K562 (cell line): ENCODE data around the gene PGM5. TPM values are rescaled to one million over a fixed set of nuclear protein-coding genes. Genes with fewer than 3 reads are reported as not detected.

ENCODE experiments used
- ATAC-seq: fragments of 200-7000 bp; cut with Tn5 transposase; 3 replicates; pipeline ENCODE4 v1.9.1; 2020; ENCODE audit warnings: moderate library complexity
- BruUV-seq: library from RNA; stranded (reverse); fragments of 400-500 nt; replicated peaks from 2 replicates; lab custom pipeline; 2021; lab: Mats Ljungman, UMichigan
- CTCF ChIA-PET: fragments of 300-600 bp; formaldehyde crosslinking; extraction: SDS; loops from one replicate; lab custom pipeline; 2021; ENCODE audit warnings: low intra/inter-chr PET ratio; lab: Yijun Ruan, JAX
- POLR2A ChIA-PET: fragments of 300-600, 350-650 bp; sonication (Branson Sonifier 250); formaldehyde crosslinking; extraction: SDS; loops from one replicate; lab custom pipeline; 2021; ENCODE audit warnings: antibody characterized with exemption, inconsistent platforms; lab: Yijun Ruan, JAX
- DNase-seq, 4 experiments: peaks; one replicate each; pipeline versions ENCODE4 v3.0.0 to v3.0.0-alpha.2; 2011 to 2018; ENCODE audit warnings: low spot score in 3 of 4, mixed read lengths in 3 of 4; ENCODE audit errors: extremely low read depth in 1 of 4
- FAIRE-seq: peaks from 2 replicates; lab custom pipeline; 2011; peaks lifted over from hg19 to GRCh38; lab: Jason Lieb, UNC
- H2AFZ ChIP-seq: 2 replicates; pipeline ENCODE4 v1.6.0; 2011; ENCODE audit warnings: low read depth, low read length, control low read depth, inconsistent platforms
- H3K27ac ChIP-seq: fragments of 200-600 bp; 3 replicates; pipeline ENCODE4 v1.8.0; 2011; ENCODE audit warnings: low read depth, mild to moderate bottlenecking, control low read depth, inconsistent platforms, low read length, moderate library complexity, mixed read lengths; ENCODE audit errors: extremely low read depth
- H3K27me3 ChIP-seq, 2 experiments: fragments of 300-600 bp in 1 of 2; 2 replicates in 1 of 2; 3 replicates in 1 of 2; pipeline versions ENCODE4 v1.6.0 to v1.8.0; 2011; ENCODE audit warnings: inconsistent platforms in 2 of 2, low read length in 2 of 2, mild to moderate bottlenecking in 1 of 2, mixed read lengths in 1 of 2, moderate library complexity in 1 of 2; ENCODE audit not compliant: control insufficient read depth in 2 of 2, insufficient read depth in 2 of 2
- H3K36me3 ChIP-seq: fragments of 300-600 bp; 3 replicates; pipeline ENCODE4 v1.8.0; 2011; ENCODE audit warnings: mild to moderate bottlenecking, low read length, inconsistent platforms; ENCODE audit not compliant: control insufficient read depth, insufficient read depth
- H3K4me1 ChIP-seq, 2 experiments: fragments of 200-600 bp in 1 of 2; replicated peaks in 1 of 2; 2 replicates in 1 of 2; 3 replicates in 1 of 2; pipeline versions ENCODE4 v1.5.1 to v1.8.0; 2011; ENCODE audit warnings: inconsistent platforms in 2 of 2, low read length in 2 of 2, mild to moderate bottlenecking in 1 of 2, mixed read lengths in 1 of 2, moderate library complexity in 1 of 2; ENCODE audit not compliant: control insufficient read depth in 2 of 2, insufficient read depth in 2 of 2
- H3K4me2 ChIP-seq: 2 replicates; pipeline ENCODE4 v1.6.1; 2011; ENCODE audit warnings: low read length, control low read depth, inconsistent platforms, mixed read lengths; ENCODE audit not compliant: insufficient read depth
- H3K4me3 ChIP-seq: fragments of 200-600 bp; sonication (generic), shearing (Covaris generic); 2 replicates; pipeline ENCODE4 v1.5.1; 2016; ENCODE audit warnings: control low read depth, inconsistent platforms
- H3K79me2 ChIP-seq: fragments of 200-600 bp; 3 replicates; pipeline ENCODE4 v1.8.0; 2011; ENCODE audit warnings: low read length, inconsistent platforms; ENCODE audit not compliant: control insufficient read depth, insufficient read depth
- H3K9ac ChIP-seq, 2 experiments: 2 replicates each; pipeline versions ENCODE4 v1.6.0 to v1.6.1; 2011; ENCODE audit warnings: low read depth in 2 of 2, low read length in 2 of 2, control low read depth in 1 of 2, inconsistent platforms in 1 of 2, mild to moderate bottlenecking in 1 of 2, mixed read lengths in 1 of 2; ENCODE audit not compliant: insufficient read depth in 1 of 2
- H3K9me1 ChIP-seq: one replicate; pipeline ENCODE4 v1.6.0; 2011; ENCODE audit warnings: inconsistent platforms, mild to moderate bottlenecking, low read length, moderate library complexity; ENCODE audit not compliant: control insufficient read depth, insufficient read depth
- H3K9me3 ChIP-seq: replicated peaks from 2 replicates; pipeline ENCODE4 v1.5.1; 2011; ENCODE audit warnings: low read depth, low read length, inconsistent platforms; ENCODE audit not compliant: control insufficient read depth, insufficient read depth
- H4K20me1 ChIP-seq: replicated peaks from 2 replicates; pipeline ENCODE4 v1.6.1; 2011; ENCODE audit warnings: low read length, inconsistent platforms, mixed read lengths; ENCODE audit not compliant: control insufficient read depth, insufficient read depth
- CCNT2 ChIP-seq: IDR thresholded peaks from 2 replicates; pipeline ENCODE4 v1.6.1; 2011; ENCODE audit warnings: borderline replicate concordance, low read depth, mild to moderate bottlenecking, moderate library complexity, mixed read lengths, low read length; ENCODE audit not compliant: insufficient read length; ENCODE audit errors: extremely low read depth
- CREM ChIP-seq: IDR thresholded peaks from 2 replicates; pipeline ENCODE4 v1.6.1; 2014; ENCODE audit warnings: antibody characterized with exemption, low read depth
- GTF2E2 ChIP-seq: fragments of 200-800 bp; sonication (Bioruptor generic); IDR thresholded peaks from 2 replicates; pipeline ENCODE4 v1.6.1; 2016; ENCODE audit warnings: missing genetic modification characterization, missing compliant biosample characterization
- KLF1 ChIP-seq: fragments of 450-650 bp; IDR thresholded peaks from 2 replicates; pipeline ENCODE4 v1.6.1; 2016; ENCODE audit warnings: missing genetic modification characterization, missing compliant biosample characterization
- MAFF ChIP-seq: IDR thresholded peaks from 2 replicates; pipeline ENCODE4 v1.6.1; 2012; ENCODE audit warnings: low read length, improper control_type of control experiment
- MAFG ChIP-seq: fragments of 450-650 bp; conservative IDR thresholded peaks from 2 replicates; pipeline ENCODE4 v1.6.1; 2016; ENCODE audit warnings: missing genetic modification characterization, missing compliant biosample characterization
- MED1 ChIP-seq: sonication (generic); formaldehyde crosslinking; IDR thresholded peaks from 2 replicates; pipeline ENCODE4 v1.8.1; 2023; ENCODE audit warnings: missing genetic modification reagents, borderline replicate concordance
- POU5F1 ChIP-seq: fragments of 150-350 bp; IDR thresholded peaks from 2 replicates; pipeline ENCODE4 v1.6.1; 2014; ENCODE audit warnings: borderline replicate concordance, low read length, low read depth, mild to moderate bottlenecking; ENCODE audit not compliant: partially characterized antibody
- XRCC3 ChIP-seq: fragments of 450-650 bp; IDR thresholded peaks from 2 replicates; pipeline ENCODE4 v1.6.1; 2017; ENCODE audit warnings: mild to moderate bottlenecking, moderate library complexity
- ZNF717 ChIP-seq: fragments of 250-450 bp; sonication (Bioruptor Pico); IDR thresholded peaks from 2 replicates; pipeline ENCODE4 v1.5.0; 2021
- ZNF75A ChIP-seq: fragments of 450-650 bp; formaldehyde crosslinking; IDR thresholded peaks from 2 replicates; pipeline ENCODE4 v1.4.0; 2020; ENCODE audit warnings: mild to moderate bottlenecking
- ZNF79 ChIP-seq: fragments of 250-450 bp; sonication (Bioruptor Pico); IDR thresholded peaks from 2 replicates; pipeline ENCODE4 v1.4.0; 2020; ENCODE audit warnings: low read depth, mild to moderate bottlenecking, moderate library complexity
- WGBS: fragments of 100-300 bp; shearing (Covaris generic); methylation state at CpG from one replicate; pipeline ENCODE4 v1.1.6; 2016; ENCODE audit warnings: low coverage, mixed read lengths; ENCODE audit not compliant: insufficient coverage; ENCODE audit errors: missing lambda C conversion rate; 5-methylcytosine and 5-hydroxymethylcytosine counted together
- in situ Hi-C: fragments of 300-500 bp; cut with MboI; formaldehyde crosslinking; loops from 4 replicates; pipeline ENCODE4 v1.15.0; 2018; ENCODE audit warnings: inconsistent platforms, mixed read lengths
- intact Hi-C: fragments of 100-400 bp; cut with micrococcal nuclease; formaldehyde crosslinking; loops from 2 replicates; pipeline ENCODE4 v1.14.2; 2022
- polyA plus RNA-seq, 8 experiments: library from polyadenylated mRNA; depleted of rRNA in 4 of 8; stranded (reverse) in 5 of 8; unstranded in 3 of 8; fragments of >200 nt; fragmentation: Nextera tagmentation in 2 of 8; fragmentation: Illumina TruSeq in 1 of 8; extraction: Ambion mirVana in 2 of 8; extraction: Trizol in 1 of 8; gene quantifications; 2 replicates each; pipeline versions ENCODE4 v1.2.1 to v1.2.3, GENCODE V29; 2011 to 2014; ENCODE audit warnings: inconsistent platforms in 1 of 8, missing spikeins in 1 of 8
- total RNA-seq, 7 experiments: library from RNA; depleted of rRNA in 6 of 7; stranded (reverse); fragments of >200 nt in 6 of 7; fragmentation: Illumina TruSeq in 2 of 7; extraction: Trizol in 2 of 7; gene quantifications; 2 replicates each; pipeline versions ENCODE4 v1.2.1 to v1.2.3, GENCODE V29; 2011 to 2021; ENCODE audit warnings: low replicate concordance in 1 of 7
- TF ChIP-seq, protein P1 (sequence below): fragments of 450-650 bp; IDR thresholded peaks from 2 replicates; pipeline ENCODE4 v1.6.1; 2017; ENCODE audit warnings: mild to moderate bottlenecking, moderate library complexity
- TF ChIP-seq, protein P2 (sequence below): IDR thresholded peaks from 2 replicates; pipeline ENCODE4 v1.6.1; 2011; ENCODE audit not compliant: insufficient read length; ENCODE audit errors: extremely low read depth
- TF ChIP-seq, protein P3 (sequence below): fragments of 450-650 bp; formaldehyde crosslinking; IDR thresholded peaks from 2 replicates; pipeline ENCODE4 v1.4.0; 2020; ENCODE audit warnings: mild to moderate bottlenecking, moderate library complexity

Gene PGM5
- total and polyA plus RNA-seq, 9 of the 15 experiments (the other 6 are each of a cell fraction or from before 2014, with no cell fraction given) = 0.03 to 0.24 (median 0.15) TPM; not detected in 1

DNA sequence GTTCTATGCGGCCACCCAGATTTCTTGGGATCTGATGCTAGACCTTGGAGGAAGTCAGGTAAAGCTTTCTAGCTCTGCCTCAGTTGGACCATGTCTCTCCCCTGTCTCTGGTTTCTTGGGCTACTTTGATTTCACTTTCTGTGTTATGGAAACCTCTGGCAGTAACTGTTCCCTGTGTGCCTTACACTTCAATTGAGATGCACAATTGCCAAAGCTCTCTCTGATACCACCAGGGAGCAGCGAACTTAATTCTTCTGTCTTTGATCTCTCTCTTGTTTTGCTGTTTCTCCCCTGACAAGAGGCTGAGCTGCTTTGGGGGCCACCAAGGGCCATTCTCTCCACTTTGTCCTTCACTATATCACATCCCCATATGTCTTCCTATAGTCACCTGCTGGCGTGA lies 61.4 kb downstream of the PGM5 start (continued):
- TF ChIP-seq, protein P1, sequence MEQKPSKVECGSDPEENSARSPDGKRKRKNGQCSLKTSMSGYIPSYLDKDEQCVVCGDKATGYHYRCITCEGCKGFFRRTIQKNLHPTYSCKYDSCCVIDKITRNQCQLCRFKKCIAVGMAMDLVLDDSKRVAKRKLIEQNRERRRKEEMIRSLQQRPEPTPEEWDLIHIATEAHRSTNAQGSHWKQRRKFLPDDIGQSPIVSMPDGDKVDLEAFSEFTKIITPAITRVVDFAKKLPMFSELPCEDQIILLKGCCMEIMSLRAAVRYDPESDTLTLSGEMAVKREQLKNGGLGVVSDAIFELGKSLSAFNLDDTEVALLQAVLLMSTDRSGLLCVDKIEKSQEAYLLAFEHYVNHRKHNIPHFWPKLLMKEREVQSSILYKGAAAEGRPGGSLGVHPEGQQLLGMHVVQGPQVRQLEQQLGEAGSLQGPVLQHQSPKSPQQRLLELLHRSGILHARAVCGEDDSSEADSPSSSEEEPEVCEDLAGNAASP = no peak
- TF ChIP-seq, all 486 proteins: peak for 0

DNA sequence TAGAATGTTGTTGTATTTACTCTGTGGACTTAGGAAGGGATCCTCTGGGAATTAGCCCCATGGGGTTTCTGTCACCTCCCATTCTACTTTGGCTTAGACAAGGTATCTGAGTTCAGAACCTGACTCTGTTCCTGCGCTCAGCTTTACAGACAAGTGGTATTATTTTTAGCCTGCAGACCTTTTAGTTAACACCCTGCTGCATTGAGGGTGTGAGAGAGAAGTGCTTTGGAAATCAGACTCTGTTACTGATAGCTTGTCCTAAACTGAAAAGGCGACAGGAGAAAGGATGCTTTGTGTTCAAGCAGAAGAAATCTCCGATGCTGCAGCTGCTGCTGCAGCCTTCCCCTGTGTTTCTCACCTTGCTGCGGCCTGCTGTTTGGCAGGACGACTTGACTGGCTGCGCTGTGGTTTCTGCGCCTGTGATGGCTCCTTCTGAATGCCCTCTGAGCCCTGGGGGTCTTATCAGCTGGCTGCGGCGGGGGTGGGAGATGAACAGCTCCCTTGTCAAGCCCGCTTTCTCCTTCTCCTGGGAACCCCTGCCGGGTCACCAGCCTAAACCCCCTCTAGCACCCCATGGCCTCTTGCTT lies 61.9 kb downstream of the PGM5 start:
- no peak overlapping the region for H2AFZ ChIP-seq
- H3K9me1 ChIP-seq = no peaks in the 10 kb centered on the region
- no peak overlapping the region; a peak in 1 of 4 replicates for H3K9ac ChIP-seq
- in situ Hi-C loops (no loop called here), intact Hi-C loops (loop anchor here (10.0 kb wide), 1 partner anchor 46 kb away; no protein-coding TSS in a partner anchor)
- no peak overlapping the region for H3K27ac ChIP-seq
- ChIA-PET POLR2A (no interaction called here), CTCF (no interaction called here)
- peaks cover 0 to 5% of the 10 kb centered on the region in 2 experiments; a peak in 2 of 5 replicates for H3K27me3 ChIP-seq
- BruUV-seq = no TSS peak
- H3K4me2 ChIP-seq = no peak overlapping the region
- H3K36me3 ChIP-seq = no peaks in the 10 kb centered on the region
- no peak overlapping the region for H3K4me3 ChIP-seq
- no peak for TF ChIP-seq ZNF75A (CRISPR knock-in tag)
- no peak for TF ChIP-seq CCNT2
- TF ChIP-seq, protein P2, sequence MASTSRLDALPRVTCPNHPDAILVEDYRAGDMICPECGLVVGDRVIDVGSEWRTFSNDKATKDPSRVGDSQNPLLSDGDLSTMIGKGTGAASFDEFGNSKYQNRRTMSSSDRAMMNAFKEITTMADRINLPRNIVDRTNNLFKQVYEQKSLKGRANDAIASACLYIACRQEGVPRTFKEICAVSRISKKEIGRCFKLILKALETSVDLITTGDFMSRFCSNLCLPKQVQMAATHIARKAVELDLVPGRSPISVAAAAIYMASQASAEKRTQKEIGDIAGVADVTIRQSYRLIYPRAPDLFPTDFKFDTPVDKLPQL = no peak
- TF ChIP-seq MAFG (tag) = no peak
- TF ChIP-seq KLF1 (tag) = no peak
- no peak for TF ChIP-seq MAFF
- TF ChIP-seq MED1 (CRISPR knock-in tag) = no peak
- TF ChIP-seq ZNF79 (CRISPR knock-in tag) = no peak
- no peak for TF ChIP-seq POU5F1
- no peak for TF ChIP-seq CREM
- TF ChIP-seq, protein P3, sequence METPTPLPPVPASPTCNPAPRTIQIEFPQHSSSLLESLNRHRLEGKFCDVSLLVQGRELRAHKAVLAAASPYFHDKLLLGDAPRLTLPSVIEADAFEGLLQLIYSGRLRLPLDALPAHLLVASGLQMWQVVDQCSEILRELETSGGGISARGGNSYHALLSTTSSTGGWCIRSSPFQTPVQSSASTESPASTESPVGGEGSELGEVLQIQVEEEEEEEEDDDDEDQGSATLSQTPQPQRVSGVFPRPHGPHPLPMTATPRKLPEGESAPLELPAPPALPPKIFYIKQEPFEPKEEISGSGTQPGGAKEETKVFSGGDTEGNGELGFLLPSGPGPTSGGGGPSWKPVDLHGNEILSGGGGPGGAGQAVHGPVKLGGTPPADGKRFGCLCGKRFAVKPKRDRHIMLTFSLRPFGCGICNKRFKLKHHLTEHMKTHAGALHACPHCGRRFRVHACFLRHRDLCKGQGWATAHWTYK (CRISPR knock-in tag) = no peak
- TF ChIP-seq GTF2E2 (tag) = no peak
- no peak for TF ChIP-seq ZNF717 (CRISPR knock-in tag)
- no peak for TF ChIP-seq XRCC3
- no peaks in the 10 kb centered on the region for H3K4me1 ChIP-seq
- H4K20me1 ChIP-seq = no peaks in the 10 kb centered on the region
- FAIRE-seq (no peak), ATAC-seq (no peak), DNase-seq (no peak)
- H3K79me2 ChIP-seq = no peaks in the 10 kb centered on the region
- H3K9me3 ChIP-seq = no peaks in the 10 kb centered on the region
- under 1% methylated on average over 8 of the region's 11 CpGs for WGBS
